Measurements from ENCODE around the gene SEZ6L2.
"Not testable (repeated sequence)": the region's sequence is repeated elsewhere in the genome, so short reads cannot be mapped to it uniquely, and the experiment has no call there.

The SEZ6L2 gene

GRCh38 chr16:29881050-29881449, 18.3 kb downstream of the SEZ6L2 start:
- no peak for DNase-seq

- no peak for DNase-seq
Measured at GRCh38 chr16:29878172-29878571, 21.2 kb downstream of the SEZ6L2 start.

GRCh38 chr16:29877266-29877961, 21.9 kb downstream of the SEZ6L2 start:
- peak; percentile 57 for DNase-seq

- DNase-seq = no peak
Measured at GRCh38 chr16:29876594-29877249, 22.6 kb downstream of the SEZ6L2 start.

GRCh38 chr16:29876217-29876593, 23.1 kb downstream of the SEZ6L2 start:
- DNase-seq = no peak

GRCh38 chr16:29875206-29875605, 24.1 kb downstream of the SEZ6L2 start:
- DNase-seq = no peak

- DNase-seq = no peak
Measured at GRCh38 chr16:29873319-29873718, 26.0 kb downstream of the SEZ6L2 start.

GRCh38 chr16:29871822-29872546, 27.4 kb downstream of the SEZ6L2 start:
- no peak for DNase-seq

- not testable (repeated sequence) for DNase-seq
Measured at GRCh38 chr16:29869067-29869466, 30.3 kb downstream of the SEZ6L2 start.

- DNase-seq = no peak
Measured at GRCh38 chr16:29868396-29869009, 30.8 kb downstream of the SEZ6L2 start.

- DNase-seq = no peak
Measured at GRCh38 chr16:29864205-29864604, 35.1 kb downstream of the SEZ6L2 start.

- DNase-seq = no peak
Measured at GRCh38 chr16:29863669-29863984, 35.7 kb downstream of the SEZ6L2 start.

GRCh38 chr16:29862884-29863668, 36.3 kb downstream of the SEZ6L2 start, which contains the start of gene CDIPT:
Gene CDIPT (minus strand): TSS chr16:29863226. CDS start chr16:29862857, 369 bp downstream.
- DNase-seq = peak; percentile 99

- peak; percentile 58 for DNase-seq
Measured at GRCh38 chr16:29862383-29862883, 36.9 kb downstream of the SEZ6L2 start.

GRCh38 chr16:29860218-29860617, 39.1 kb downstream of the SEZ6L2 start:
- no peak for DNase-seq

GRCh38 chr16:29858974-29859373, 40.4 kb downstream of the SEZ6L2 start:
- no peak for DNase-seq

GRCh38 chr16:29858149-29858849, 41.1 kb downstream of the SEZ6L2 start:
- DNase-seq = no peak

- no peak for DNase-seq
Measured at GRCh38 chr16:29857133-29857760, 42.1 kb downstream of the SEZ6L2 start.

GRCh38 chr16:29854520-29855100, 44.7 kb downstream of the SEZ6L2 start:
- DNase-seq = no peak

- DNase-seq = no peak
Measured at GRCh38 chr16:29852654-29853053, 46.7 kb downstream of the SEZ6L2 start.

GRCh38 chr16:29850998-29851397, 48.4 kb downstream of the SEZ6L2 start:
- no peak for DNase-seq

Measured in OCI-M1 (cell line).